Upper lobe of left lung (tissue), 4 donors: ENCODE results near the gene ZMPSTE24.

Experiments
- EP300 ChIP-seq, 4 donors: sonication (generic); formaldehyde crosslinking; IDR thresholded peaks; one replicate each; pipeline ENCODE4 v1.5.1; 2017; ENCODE audit warnings: antibody characterized with exemption in 4 of 4, control low read depth in 2 of 4
- POLR2A ChIP-seq, 4 donors: fragments of 450-650 bp; IDR thresholded peaks; one replicate each; pipeline ENCODE4 v1.5.1; 2016 to 2017; ENCODE audit warnings: antibody characterized with exemption in 4 of 4, mild to moderate bottlenecking in 2 of 4
- POLR2AphosphoS5 ChIP-seq, 2 donors: sonication (generic); formaldehyde crosslinking; IDR thresholded peaks; one replicate each; pipeline ENCODE4 v1.5.1; 2017; ENCODE audit warnings: antibody characterized with exemption in 2 of 2
- TF ChIP-seq, protein P1 (sequence below), 6 experiments: fragments of 450-650 bp in 4 of 6; fragments of 200-600 bp in 2 of 6; sonication (generic) in 2 of 6; IDR thresholded peaks; one replicate each; pipeline ENCODE4 v1.5.1; 2016 to 2019; ENCODE audit warnings: antibody characterized with exemption in 6 of 6

DNA sequence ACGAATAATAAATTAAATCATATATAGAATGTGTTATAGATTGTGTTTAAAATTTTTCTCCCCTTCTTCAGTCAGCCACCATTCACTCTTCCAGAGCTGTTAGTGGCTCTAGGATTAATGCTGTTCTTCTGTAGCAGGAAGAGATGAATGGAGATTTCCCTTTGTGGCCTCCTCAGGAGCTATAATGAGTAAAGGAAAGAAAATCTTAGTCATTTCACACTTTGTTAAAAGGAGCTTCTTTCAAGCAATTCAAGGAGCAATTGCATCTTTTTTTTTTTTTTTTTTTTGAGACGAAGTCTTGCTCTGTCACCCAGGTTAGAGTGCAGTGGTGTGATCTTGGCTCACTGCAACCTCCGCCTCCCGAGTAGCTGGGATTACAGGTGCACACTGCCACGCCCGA lies 34.0 kb upstream of the ZMPSTE24 start:
- TF ChIP-seq, protein P1, sequence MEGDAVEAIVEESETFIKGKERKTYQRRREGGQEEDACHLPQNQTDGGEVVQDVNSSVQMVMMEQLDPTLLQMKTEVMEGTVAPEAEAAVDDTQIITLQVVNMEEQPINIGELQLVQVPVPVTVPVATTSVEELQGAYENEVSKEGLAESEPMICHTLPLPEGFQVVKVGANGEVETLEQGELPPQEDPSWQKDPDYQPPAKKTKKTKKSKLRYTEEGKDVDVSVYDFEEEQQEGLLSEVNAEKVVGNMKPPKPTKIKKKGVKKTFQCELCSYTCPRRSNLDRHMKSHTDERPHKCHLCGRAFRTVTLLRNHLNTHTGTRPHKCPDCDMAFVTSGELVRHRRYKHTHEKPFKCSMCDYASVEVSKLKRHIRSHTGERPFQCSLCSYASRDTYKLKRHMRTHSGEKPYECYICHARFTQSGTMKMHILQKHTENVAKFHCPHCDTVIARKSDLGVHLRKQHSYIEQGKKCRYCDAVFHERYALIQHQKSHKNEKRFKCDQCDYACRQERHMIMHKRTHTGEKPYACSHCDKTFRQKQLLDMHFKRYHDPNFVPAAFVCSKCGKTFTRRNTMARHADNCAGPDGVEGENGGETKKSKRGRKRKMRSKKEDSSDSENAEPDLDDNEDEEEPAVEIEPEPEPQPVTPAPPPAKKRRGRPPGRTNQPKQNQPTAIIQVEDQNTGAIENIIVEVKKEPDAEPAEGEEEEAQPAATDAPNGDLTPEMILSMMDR (IDR thresholded peaks at IDR 0.05), result no peak
- no peak for TF ChIP-seq POLR2A (IDR thresholded peaks at IDR 0.05)
- TF ChIP-seq POLR2AphosphoS5 (IDR thresholded peaks at IDR 0.05), result no peak
- no peak for TF ChIP-seq EP300 (IDR thresholded peaks at IDR 0.05)
